Activated CD4-positive, CD25-positive, alpha-beta regulatory T cell treated with anti-CD3 and anti-CD28 coated beads, Interleukin-2, amount 50 U/mL, for 24 hours (primary cell): ENCODE data around the gene NCOA3.

ENCODE experiments used
- ATAC-seq, 2 donors: fragments of 150-1000 bp; cut with Tn5 transposase; one replicate each; pipeline ENCODE4 v1.10.0; 2021; ENCODE audit warnings: mild to moderate bottlenecking in 1 of 2, moderate library complexity in 1 of 2

NCOA3 gene

DNA sequence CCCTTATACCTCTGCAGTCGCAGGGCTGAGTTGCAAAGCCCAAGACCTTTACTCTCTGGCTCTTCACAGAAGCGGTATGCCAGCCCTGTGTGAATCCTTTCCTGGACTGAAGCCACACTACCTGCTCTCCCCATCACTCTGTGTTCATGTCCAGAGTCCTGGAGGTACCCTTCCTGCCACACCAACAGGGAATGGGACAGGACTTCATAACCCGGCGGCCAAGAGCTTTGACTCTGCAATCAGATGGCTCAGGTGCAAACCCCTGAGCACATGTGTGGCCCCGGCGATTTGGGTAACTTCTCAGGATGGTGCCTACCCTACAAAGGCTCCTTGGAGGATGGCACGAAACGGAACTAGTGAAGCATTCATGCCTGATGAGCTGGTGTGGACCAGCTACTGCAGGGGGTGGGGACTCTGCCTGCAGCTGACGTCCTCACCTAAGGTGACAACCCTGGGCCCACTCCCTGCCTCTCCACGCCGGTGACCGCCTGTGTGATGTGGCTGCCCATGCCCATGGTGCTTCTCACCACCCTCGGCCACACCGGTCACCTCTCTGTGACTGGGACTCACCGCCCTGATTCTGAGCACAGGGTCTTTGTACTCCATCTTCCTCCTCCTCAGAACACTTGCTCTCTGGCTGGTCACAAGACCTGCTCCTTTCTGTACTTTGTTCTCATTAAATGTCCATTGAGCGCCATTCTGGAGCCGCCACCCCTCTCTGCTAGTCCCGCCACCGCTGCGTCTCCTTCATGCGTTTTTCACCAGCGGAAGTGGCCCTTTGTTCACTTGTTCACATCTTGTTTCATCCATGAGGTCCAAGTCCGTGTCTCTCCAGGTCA, 166.8 kb downstream of the NCOA3 start:
- no peak for ATAC-seq

DNA sequence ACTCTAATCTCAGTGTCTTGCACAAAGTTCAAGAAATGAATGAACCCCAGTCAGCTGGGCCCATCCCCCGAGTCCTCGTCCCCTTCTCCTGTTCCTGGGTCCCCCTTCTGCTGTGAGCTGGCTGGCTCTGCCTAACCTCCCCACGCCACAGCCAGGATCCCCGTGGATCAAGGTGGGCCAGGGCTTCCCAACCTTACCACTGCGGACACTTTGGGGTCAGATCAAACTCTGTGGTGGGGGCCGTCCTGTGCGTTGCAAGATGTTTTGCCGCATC, 167.4 kb downstream of the NCOA3 start:
- no peak for ATAC-seq

DNA sequence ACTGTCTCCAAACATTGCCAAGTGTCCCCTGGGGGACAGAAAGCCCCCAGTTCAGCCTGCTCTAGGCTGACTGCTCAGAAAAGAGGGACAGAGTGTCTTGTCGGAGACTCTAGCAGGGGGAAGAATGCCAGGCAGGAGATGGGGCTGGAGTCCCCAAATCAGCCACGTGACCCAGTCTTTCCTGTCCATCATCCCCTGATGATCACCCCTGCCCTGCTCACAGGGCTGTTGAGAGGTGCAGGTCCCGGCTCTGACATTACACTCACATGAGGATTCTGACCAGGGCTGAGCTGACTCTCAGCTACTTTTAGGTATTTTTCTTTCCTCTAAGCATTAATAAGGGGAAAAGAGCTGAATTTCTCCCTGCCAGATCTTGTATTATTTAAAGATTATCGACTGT, 167.8 kb downstream of the NCOA3 start:
- ATAC-seq, result no peak

DNA sequence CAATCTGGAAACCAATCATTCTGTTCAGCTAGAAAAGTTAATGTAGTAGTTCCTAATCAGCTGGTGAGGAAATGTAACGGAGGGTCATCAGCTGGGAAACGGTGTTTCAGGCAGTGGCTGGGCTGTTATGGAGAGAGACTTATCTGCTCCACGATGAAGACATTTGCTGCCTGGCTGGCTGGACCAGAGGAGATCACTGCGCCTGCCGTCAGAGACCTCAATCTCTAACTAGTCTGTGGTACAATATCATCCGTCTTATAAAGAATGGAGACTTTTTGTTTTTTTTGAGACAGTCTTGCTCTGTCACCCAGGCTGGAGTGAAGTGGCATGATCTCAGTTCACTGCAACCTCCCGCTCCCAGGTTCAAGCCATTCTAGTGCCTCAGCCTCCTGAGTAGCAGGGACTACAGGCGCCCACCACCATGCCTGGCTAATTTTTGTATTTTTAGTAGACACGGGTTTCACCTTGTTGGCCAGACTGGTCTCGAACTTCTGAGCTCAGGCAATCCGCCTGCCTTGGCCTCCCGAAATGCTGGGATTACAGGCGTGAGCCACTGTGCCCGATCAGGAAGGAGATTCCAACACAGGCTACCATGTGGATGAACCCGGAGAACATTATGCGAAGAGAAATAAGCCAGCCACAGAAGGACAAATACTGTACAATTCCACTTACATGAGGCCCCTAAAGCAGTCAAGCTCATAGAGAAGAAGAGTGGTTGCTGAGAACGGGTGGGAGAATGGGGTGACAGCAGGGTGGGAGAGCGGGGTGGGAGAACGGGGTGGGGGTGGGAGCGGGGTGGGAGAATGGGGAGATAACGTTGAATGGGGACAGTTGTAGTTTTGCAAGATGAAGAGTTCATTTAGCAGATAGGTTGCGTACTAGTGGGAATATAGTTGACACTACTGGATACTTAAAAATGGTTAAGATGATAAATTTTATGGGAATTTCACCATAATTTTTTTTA, 168.5 kb downstream of the NCOA3 start:
- ATAC-seq, result no peak

DNA sequence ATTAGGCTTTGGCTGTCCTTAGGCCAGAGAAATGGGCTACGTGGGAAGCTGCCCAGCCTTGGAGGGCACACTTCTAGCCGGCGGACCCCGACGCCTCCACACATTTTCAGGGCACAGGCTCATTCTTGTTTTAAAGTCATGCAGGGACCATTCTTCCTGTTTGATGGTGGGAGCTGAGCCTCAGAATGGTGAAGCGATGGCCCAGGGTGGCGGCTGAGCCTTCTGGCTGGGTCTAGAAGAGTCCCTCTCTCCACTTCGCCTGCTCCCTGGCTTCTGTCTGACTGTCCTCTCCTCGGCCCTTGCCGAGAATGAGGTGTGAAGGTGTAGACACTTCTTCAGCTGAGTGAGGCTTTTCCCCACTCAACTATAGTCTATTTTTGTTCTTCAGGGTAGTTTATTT, 169.2 kb downstream of the NCOA3 start:
- no peak for ATAC-seq

DNA sequence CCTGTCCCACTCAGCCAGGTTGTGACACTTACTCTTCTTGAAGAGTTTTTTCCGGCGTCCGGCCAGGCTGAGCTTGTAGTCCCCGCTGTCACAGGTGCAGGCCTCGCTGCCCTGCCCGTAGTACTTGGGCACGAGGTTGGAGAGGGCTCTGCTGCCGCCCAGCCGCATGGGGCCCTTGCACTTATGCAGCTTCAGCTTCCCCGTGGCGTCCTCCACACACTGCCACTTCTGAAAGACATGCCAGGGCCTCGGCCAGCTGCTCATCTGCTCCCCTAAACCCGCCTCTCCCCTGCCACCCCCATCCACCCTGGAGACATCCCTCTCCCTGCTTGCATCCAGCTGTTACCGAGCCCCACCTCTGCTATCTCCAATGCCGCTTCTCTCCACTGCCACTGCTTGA, 170.5 kb downstream of the NCOA3 start:
- ATAC-seq, result no peak

DNA sequence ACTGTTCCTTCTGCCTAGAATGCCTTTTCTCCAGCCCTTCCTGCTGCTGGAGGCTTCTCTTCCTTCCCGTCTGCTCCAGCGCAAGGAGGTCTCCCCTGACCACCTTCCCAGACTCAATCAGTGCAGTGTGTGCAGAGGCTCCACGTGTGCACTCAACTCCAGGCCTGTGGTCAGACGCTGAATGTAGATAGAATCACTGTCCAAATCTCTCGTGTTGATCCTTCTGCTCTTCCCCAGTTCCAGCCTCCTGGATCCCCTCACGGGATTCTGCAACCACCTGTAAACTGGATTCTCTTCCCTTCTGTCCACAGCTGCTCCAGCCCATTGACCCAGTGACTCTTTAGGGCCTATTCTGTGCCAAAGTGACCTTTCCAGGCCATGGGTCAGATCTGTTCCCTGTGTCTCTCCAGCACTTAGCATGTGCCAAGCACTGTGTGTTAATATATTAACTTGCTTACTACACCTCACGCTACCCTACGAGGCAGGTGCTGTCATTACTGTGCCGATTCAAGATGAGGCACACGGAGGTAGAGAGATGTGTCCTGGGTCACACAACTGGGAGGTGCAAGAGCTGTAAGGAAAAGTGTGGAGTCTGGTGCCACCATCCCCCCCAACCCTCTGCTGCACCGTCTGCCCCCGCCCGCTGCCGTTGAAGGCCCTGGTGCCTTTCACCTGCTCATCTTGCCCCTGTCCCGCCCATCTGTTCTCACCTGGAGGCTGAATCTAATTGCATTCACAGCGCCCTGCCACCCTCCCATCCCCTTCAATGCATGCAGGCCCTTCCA, 171.4 kb downstream of the NCOA3 start:
- no peak for ATAC-seq

DNA sequence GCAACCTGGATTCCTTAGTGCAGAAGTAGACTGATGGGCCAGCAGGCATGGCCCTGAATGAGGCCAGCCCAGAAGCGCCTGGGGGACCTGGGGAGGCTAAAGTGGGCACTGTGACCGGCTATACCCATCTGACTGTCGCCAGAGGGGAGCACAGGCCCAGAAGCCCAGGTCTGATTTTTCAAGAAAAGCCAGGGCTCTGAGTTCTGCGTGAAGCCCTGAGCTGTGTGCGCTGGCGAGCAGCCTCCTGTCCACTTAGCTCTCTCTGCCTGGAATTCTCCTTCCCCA, 171.9 kb downstream of the NCOA3 start:
- ATAC-seq, result no peak

DNA sequence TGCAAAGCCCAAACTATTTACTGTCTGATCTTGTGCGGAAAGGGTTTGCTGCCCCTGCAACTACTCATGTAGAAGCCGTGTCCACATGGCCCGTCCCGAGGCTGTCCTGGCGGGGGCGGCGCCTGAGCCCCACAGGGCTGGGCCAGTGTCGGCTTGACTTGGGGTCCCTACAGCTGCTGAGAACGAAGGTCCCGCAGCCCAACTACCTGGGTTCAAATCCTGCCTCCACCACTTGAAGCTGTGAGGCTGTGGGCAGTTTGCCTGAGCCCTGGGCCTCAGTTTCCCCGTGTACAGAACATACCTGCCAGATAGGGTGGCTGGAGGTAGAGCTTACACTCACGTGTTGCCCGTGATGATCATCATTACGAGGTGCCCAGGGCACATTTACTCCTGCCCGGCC, 172.5 kb downstream of the NCOA3 start:
- ATAC-seq, result no peak

DNA sequence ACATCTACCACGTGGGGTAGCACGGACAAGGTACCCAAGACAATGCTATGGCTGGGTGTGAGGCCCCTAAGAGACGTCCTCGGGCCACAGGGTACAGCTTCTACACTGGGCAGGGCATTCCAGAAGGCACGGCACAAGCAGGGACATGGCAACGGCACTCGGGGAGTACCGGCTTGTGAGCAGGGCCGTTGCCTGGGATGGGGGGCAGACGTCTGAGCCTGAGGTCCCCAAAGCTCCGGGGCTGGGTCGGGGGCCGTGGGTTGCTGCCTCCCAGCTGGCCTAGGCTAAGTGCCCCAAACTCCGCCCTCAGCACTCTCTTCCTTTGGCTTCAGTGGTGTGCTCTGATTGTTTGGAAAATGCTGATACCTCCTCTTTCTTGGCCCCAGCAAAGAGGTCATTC, 173.0 kb downstream of the NCOA3 start:
- no peak for ATAC-seq

DNA sequence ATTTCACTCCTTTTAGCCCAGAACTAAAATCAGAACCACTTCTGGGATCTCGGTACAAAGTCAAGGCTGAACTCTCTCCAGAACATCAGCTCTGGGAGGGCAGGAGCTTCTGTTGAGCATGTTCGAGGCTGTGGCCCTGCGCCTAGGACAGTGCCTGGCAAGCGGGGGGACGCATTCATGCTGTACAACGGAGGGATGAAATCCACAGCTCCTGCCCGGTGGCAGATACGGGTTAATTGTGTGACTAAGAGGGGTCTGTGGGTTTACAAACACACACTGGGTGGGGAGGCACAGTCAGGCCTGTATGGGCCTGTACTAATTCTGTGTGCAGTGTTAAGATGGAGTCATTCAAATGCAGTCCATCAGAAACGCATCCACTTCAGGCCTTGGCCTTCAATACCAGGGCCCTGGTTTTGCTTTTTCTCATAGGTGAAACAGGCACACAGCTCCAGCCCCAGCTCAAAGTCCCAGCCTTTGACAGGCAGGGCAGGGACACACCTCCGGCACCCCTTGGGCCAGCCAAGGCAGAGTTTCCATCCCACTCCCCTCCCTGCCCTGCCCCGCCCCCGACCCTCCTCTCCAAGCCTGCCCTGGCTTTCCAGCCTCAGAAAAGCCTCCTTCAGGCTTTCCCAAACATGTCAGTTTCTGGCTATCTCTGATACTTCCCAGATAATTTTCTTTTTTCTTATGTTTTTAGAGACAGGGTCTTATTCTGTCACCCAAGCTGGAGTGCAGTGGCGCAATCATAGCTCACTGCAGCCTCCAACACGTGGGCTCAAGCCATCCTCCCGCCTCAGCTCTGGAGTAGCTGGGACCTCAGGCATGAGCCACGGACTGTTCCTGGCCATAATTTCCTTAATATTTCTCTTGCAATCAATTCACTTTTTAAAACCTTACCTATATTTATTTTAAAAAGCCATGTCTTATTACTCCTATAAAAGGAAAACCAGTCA, 173.8 kb downstream of the NCOA3 start:
- no peak for ATAC-seq

DNA sequence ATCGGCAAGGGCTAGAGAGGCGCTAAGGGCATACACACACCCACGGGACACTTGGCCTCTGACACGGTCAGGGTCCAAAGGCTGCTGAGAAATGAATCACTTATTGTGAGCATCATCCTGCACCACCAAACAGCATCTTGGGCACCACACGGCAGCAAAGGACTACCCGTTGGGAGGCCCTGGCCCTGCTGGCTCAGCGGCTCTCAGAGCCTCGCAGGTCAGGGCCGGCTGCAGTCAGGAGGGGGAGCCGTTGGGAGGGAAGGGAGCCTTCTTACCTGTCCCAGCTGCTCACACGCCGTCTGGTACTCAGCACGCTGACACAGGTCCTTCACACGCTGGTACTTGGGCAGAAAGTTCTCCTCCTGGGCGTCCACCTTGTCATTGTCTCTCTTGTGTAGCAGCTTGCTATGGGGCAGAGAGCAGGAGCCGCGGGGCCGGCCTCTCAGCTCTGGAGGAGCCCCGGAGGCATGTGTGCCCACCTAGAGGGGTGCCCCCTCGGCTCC, 174.6 kb downstream of the NCOA3 start:
- no peak for ATAC-seq

DNA sequence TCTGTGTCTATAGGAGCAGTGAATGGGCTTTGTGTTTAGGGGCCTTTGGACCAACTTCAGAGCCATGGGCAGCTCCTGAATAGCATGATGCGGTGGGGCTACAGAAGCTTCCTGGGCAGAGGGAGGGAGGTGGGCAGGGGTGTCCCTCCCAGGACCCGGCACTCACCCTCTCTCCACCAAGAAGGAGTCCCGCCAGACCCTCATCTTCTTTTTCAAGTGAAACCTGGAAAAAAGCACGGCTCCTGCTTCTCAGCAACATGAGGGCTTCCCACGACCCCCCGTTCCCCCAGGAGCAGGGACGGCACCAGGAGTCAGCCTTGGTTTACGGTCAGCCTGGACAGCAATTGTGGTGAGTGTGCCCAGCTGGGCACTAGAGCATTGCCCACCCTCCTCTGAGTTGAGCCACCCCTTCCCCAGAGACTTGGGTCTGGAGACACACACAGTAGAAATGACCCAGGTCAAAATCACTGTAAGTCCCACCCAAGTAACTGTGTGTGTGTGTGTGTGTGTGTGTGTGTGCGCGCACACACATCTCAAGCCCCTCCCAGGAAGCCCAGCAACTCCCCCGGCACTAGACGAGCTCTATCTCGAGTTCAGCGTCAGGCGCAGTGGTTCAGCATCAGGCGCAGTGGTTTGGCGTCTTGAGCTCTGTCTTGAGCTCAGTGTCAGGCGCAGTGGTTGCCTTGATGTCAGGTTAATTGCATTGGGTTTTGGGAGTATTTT, 175.4 kb downstream of the NCOA3 start:
- no peak for ATAC-seq

DNA sequence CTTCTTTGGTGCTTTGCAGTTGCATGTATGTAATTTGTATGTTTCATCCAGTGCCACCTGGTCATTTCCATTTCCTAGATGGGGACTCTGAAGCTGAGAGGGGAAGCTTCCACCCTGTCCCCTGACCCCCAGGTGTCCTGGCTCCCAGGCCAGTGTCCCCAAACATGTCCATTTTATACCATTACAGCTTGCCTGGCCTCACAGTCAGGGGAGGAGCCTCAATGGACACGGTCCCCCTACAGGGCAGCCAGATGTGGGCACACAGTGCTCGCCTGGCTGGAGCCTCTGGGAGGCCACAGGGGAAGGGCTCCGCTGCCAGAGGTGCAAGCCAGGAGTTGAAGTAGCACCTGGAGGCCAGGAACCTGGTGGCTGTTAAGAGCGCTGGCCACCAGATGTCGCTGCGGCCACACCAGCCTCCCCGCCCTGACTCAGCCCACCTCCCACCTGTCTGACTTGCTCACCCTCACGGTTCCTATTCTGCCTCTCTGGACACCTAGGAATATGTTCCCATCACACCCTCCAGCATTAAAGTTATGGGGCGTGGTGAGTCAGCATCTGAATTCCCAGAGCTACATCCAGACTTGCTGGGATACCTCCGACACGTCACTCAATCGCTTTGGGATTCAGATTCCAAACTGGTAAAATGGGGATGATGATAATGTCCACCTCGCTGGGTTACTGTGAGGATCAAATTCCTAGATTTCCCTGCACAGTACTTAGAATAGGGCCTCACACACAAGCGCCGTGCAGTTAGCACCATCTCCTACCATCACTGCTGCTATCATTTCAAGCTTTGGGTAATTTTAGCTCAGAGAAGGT, 176.2 kb downstream of the NCOA3 start:
- peak; percentile 63 for ATAC-seq

DNA sequence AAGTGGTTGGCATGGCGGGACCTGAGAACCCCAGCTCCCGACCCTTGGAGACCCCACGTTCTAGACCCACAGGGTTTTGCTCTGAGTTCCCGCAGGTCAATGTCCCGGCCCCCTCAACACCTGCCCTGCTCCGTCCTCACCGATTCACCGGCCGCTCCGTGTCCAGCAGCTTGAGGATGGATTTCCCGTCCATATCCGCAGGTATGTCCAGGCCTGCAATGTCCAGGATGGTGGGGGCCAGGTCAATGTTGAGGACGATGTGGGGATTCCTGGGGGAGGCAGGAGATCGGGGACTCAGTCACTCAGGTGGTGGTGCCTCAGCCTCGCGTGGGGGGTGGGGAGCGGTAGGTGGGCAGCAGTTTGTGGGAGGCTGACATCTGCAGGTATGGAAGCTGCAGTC, 176.8 kb downstream of the NCOA3 start:
- no peak for ATAC-seq

DNA sequence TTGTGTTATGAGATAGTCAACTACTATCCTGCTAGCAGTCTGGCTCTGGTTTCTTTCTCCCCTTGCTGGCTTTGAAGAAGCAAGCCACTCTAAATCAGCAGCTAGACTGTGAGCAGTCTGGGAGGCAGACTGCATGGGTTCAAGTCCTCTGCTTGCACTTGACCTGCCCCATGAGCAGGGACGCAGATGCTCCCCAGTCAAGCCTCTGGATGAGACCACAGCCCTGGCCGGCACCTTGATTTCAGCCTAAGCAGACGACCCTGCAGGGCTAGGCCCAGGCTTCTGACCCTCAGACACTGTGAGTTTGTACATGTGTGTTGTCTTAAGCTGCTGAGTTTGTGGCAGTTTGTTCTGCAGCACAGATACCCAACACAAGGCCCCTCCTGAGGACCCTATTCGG, 177.8 kb downstream of the NCOA3 start:
- no peak for ATAC-seq

DNA sequence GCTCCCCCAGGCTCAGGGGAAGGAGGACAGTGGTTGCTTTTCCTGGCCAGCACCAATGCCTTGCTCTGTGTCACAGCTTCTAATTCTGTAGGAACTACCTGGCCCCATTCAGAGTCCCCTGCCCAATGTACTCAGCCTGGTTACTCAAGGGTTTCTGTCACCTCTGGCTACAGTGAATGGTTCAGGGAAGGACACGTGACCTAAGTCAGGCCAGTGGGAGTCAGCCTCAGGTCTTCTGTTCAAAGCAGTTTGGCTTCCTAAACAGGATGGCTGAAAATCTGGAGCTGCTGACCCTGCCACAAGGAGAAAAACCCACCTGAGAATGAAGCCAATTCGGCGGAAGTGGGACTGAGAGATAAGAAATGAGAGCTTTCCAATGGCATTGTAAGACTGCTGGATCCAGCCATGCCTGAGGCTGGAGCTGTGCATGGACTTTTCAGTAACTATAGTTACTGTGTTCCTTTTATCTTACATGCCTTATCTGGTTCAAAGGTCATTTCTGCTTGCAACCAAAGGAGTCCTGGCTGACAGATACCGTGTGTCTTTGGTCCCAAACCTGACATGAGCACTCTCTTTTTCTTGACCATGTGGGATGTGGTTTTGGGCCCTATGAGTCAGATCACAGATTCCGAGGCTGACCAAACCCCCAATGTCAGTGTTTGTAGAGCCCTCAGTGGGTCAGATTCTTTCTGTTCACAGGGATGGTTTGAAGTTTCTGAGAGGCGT, 179.3 kb downstream of the NCOA3 start:
- ATAC-seq, result no peak

DNA sequence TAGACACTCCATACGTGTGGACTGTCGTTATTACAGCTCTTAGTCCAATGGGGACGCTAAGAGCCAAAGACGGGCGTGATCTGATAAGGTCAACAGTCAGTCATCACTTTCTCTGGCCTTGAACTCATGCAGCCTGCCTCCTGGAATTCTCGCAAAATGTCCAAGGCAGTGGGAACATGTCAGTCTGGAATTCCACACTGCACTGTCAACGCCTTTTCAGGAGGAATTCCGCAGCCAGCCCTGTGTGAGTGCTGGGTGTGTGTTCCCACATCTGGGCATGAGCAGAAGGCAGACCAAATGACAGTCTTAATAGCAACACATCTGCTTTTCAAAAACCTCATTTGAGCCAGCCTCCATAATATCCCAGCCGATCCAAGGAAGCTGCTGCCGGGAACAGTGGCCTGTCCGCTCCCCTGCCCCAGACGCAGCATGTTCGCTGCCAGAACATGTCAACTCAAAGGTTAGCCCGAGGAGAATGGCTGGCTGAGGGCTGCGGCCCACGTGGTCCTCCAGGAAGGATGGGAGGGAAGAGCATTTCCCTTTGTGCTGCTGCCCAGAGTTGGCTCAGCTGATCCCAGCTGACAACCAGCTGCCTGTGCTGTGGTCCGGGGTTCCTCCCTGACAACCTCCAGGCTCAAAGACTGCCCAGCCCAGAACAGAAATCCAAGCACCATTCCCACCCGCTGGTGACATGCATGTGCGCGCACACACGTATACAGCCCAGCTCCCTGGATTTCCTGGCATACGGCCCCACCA, 180.5 kb downstream of the NCOA3 start:
- ATAC-seq, result no peak

DNA sequence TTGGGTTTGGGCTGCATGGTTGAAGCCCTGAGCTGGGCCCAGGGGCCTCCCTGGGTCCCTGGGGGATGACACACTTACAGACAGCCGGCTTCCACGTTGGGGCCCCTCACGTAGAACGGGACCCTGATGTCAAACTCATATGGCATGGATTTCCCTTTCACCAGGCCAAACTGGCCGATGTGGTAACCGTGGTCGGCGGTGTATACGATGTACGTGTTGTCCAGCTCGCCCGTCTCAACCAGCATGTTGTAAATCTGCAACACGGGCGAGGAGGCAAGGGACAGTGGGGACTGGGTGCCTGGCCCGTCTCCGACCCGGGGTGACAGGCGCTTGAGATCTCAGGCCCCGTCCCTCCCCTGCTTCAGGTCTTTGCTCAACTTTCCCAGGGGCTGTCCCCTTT, 181.2 kb downstream of the NCOA3 start:
- no peak for ATAC-seq
